ENCODE results near the gene MUC13.

Gene MUC13

DNA sequence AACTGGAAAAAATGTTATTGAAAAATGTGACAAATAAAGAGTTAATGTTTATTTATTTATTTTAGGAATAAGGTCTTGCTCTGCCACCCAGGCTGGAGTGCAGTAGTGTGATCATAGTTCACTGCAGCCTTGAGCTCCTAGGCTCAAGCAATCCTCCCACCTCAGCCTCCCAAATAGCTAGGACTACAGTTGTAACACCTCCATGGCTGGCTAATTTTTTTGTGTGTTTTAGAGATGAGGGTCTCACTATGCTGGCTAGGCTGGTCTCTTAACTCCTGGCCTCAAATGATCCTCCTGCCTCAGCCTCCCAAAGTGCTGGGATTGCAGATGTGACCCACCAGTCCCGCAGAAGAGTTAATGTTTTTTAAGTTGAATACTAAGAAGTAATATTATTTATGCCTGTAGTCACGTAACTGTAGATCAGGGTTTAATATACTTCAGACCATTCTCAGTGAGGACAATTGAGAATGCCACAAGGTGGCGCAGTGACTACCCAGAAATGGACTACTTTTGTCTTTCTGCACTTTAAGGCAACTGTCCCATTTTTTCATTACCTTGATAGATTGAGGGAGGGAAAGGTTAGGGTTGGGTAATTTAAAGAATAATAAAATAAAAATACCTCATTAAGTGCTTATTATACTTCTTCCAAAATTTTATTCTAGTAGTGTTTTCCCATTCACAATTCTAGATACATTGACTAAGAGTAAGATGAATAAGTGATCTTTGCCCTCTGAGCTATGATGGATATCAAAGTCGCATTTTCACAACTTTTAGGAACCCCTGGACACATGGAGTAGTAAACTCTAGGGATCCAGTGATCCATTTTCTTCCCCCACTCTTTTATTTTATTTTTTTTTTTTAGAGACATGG is 6.0 kb downstream of the MUC13 start:
- Histone ChIP-seq H3K4me3 (replicated peaks; ENCODE audit: insufficient read depth, low read length) (no peak overlapping the region), H3K27ac (replicated peaks) (no peak overlapping the region), H3K27me3 (ENCODE audit: insufficient read depth, poor library complexity, severe bottlenecking) (no peaks in the 10 kb centered on the region)
- no peak for TF ChIP-seq POLR2AphosphoS5 (IDR thresholded peaks at IDR 0.05; ENCODE audit: low read depth)
- TF ChIP-seq, protein P1, sequence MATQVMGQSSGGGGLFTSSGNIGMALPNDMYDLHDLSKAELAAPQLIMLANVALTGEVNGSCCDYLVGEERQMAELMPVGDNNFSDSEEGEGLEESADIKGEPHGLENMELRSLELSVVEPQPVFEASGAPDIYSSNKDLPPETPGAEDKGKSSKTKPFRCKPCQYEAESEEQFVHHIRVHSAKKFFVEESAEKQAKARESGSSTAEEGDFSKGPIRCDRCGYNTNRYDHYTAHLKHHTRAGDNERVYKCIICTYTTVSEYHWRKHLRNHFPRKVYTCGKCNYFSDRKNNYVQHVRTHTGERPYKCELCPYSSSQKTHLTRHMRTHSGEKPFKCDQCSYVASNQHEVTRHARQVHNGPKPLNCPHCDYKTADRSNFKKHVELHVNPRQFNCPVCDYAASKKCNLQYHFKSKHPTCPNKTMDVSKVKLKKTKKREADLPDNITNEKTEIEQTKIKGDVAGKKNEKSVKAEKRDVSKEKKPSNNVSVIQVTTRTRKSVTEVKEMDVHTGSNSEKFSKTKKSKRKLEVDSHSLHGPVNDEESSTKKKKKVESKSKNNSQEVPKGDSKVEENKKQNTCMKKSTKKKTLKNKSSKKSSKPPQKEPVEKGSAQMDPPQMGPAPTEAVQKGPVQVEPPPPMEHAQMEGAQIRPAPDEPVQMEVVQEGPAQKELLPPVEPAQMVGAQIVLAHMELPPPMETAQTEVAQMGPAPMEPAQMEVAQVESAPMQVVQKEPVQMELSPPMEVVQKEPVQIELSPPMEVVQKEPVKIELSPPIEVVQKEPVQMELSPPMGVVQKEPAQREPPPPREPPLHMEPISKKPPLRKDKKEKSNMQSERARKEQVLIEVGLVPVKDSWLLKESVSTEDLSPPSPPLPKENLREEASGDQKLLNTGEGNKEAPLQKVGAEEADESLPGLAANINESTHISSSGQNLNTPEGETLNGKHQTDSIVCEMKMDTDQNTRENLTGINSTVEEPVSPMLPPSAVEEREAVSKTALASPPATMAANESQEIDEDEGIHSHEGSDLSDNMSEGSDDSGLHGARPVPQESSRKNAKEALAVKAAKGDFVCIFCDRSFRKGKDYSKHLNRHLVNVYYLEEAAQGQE (IDR thresholded peaks at IDR 0.05; ENCODE audit: insufficient replicate concordance, low read depth) = no peak
- TF ChIP-seq SPI1 (IDR thresholded peaks at IDR 0.05; ENCODE audit: borderline replicate concordance, low read depth) = no peak
- no peak for TF ChIP-seq GABPA (IDR thresholded peaks at IDR 0.05; ENCODE audit: low read depth)
- TF ChIP-seq, protein P2, sequence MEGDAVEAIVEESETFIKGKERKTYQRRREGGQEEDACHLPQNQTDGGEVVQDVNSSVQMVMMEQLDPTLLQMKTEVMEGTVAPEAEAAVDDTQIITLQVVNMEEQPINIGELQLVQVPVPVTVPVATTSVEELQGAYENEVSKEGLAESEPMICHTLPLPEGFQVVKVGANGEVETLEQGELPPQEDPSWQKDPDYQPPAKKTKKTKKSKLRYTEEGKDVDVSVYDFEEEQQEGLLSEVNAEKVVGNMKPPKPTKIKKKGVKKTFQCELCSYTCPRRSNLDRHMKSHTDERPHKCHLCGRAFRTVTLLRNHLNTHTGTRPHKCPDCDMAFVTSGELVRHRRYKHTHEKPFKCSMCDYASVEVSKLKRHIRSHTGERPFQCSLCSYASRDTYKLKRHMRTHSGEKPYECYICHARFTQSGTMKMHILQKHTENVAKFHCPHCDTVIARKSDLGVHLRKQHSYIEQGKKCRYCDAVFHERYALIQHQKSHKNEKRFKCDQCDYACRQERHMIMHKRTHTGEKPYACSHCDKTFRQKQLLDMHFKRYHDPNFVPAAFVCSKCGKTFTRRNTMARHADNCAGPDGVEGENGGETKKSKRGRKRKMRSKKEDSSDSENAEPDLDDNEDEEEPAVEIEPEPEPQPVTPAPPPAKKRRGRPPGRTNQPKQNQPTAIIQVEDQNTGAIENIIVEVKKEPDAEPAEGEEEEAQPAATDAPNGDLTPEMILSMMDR (IDR thresholded peaks at IDR 0.05; ENCODE audit: insufficient read depth, low read length) = peak; percentile 63
- DNase-seq (ENCODE audit: low read depth in 1 of 2, low spot score in 1 of 2) = peak; percentile 2 to 30

DNA sequence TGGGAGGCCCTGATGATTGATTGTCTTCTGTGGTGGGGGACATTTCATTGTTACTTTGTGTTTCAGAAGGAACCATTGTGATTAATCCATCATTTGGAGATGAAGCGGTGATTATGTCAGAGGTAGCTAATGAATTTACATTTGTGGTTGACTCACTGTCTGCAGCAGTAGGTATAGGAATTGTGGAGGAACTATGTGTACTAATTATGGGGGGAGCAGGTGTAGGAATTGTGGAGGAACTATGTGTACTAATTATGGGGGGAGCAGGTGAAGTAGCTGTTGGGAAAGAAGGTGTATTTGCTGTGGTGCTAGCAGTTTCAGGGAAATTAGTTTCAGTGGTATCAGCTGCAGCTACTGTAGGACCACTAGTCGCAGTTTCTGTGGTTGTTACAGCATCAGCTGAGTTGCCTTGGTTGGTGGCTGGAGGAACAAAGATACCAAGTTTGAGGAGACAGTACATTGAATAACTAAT is 6.9 kb downstream of the MUC13 start:
- DNase-seq (ENCODE audit: low read depth in 1 of 2, low spot score in 1 of 2) = no peak
- TF ChIP-seq POLR2AphosphoS5 (IDR thresholded peaks at IDR 0.05; ENCODE audit: low read depth) (no peak), SPI1 (IDR thresholded peaks at IDR 0.05; ENCODE audit: borderline replicate concordance, low read depth) (no peak), GABPA (IDR thresholded peaks at IDR 0.05; ENCODE audit: low read depth) (no peak)
- TF ChIP-seq, protein P1 (IDR thresholded peaks at IDR 0.05; ENCODE audit: insufficient replicate concordance, low read depth) = no peak
- TF ChIP-seq, protein P2 (IDR thresholded peaks at IDR 0.05; ENCODE audit: insufficient read depth, low read length) = no peak
- no peak overlapping the region for H3K27ac ChIP-seq (replicated peaks)
- no peak overlapping the region for H3K4me3 ChIP-seq (replicated peaks; ENCODE audit: insufficient read depth, low read length)
- peaks cover 2% of the 10 kb centered on the region for H3K27me3 ChIP-seq (ENCODE audit: insufficient read depth, poor library complexity, severe bottlenecking)

DNA sequence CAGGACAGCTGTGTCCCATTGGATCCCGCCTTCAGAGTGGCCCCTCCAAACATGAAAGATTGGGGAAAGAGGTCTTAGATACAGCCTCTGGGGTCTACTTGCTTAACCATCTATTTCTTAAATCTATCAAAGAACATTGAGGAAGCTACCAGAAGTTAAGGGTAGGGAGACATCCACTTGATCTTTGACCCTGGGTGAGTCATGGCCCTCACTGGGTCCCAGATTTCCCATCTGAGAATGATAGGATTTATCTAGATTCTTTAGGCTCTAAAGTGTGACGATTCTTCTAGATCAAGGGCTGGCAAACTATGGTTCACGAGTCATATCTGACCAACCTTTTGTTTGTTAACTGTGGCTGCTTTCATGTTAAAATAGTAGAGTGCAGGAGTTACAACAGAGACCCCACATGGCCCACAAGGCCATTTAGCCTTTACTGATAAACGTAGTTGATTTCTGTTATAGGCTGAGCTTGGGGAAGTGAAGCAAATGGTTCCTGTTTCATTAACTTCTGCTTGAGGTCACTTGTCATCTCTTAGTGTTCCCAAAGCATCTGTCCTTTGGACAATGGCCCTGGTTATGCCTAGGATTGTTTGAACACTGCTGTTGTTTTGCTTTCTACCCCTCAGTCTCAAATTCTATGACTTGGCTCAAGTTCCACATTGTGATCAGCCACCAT is 8.0 kb downstream of the MUC13 start:
- H3K27me3 ChIP-seq (ENCODE audit: insufficient read depth, poor library complexity, severe bottlenecking) = peaks cover 2% of the 10 kb centered on the region
- TF ChIP-seq GABPA (IDR thresholded peaks at IDR 0.05; ENCODE audit: low read depth) = no peak
- TF ChIP-seq, protein P1 (IDR thresholded peaks at IDR 0.05; ENCODE audit: insufficient replicate concordance, low read depth) = no peak
- no peak; the same call in 1 of the 2 replicates for TF ChIP-seq SPI1 (IDR thresholded peaks at IDR 0.05; ENCODE audit: borderline replicate concordance, low read depth)
- TF ChIP-seq, protein P2 (IDR thresholded peaks at IDR 0.05; ENCODE audit: insufficient read depth, low read length) = no peak
- no peak for TF ChIP-seq POLR2AphosphoS5 (IDR thresholded peaks at IDR 0.05; ENCODE audit: low read depth)
- no peak overlapping the region for H3K4me3 ChIP-seq (replicated peaks; ENCODE audit: insufficient read depth, low read length)
- H3K27ac ChIP-seq (replicated peaks) = no peak overlapping the region
- no peak for DNase-seq (ENCODE audit: low read depth in 1 of 2, low spot score in 1 of 2)

All from HL-60 (cell line).